ENCODE measurements around the gene POLR2A.

- TF ChIP-seq EZH2 (IDR thresholded peaks at IDR 0.05; ENCODE audit: borderline replicate concordance, low read depth, low read length, severe bottlenecking) (no peak), CTCF (IDR thresholded peaks at IDR 0.05; ENCODE audit: borderline replicate concordance, extremely low read depth, low read length, poor library complexity, severe bottlenecking) (no peak)
Observed at GRCh38 chr17:7501729-7502128, 17.6 kb downstream of the POLR2A start.
